ENCODE data around the gene NAALADL1.
"Not testable (repeated sequence)": the region's sequence is repeated elsewhere in the genome, so short reads cannot be mapped to it uniquely, and the experiment has no call there.

NAALADL1 gene

GRCh38 chr11:65047581-65048422 is 10.6 kb downstream of the NAALADL1 start:
- DNase-seq, result peak in 1 of 4 experiments; percentile 27

- DNase-seq, result no peak
These were observed 12.6 kb downstream of the NAALADL1 start for GRCh38 chr11:65045728-65046127.

- no peak for DNase-seq
These were observed 13.3 kb downstream of the NAALADL1 start for GRCh38 chr11:65045061-65045460.

- no peak for DNase-seq
These were observed 14.4 kb downstream of the NAALADL1 start for GRCh38 chr11:65043881-65044501.

GRCh38 chr11:65042891-65043290 is 15.5 kb downstream of the NAALADL1 start:
- DNase-seq, result no peak

- peak; percentile 60 to 81 (median 78) for DNase-seq
These were observed 17.3 kb downstream of the NAALADL1 start, which contains the start of gene SAC3D1 for GRCh38 chr11:65040847-65041622. Gene SAC3D1 (plus strand): TSS chr11:65041210. CDS start chr11:65041293, 83 bp downstream.

GRCh38 chr11:65040520-65040846 is 17.9 kb downstream of the NAALADL1 start:
- no peak for DNase-seq

GRCh38 chr11:65036931-65037330 is 21.4 kb downstream of the NAALADL1 start:
- DNase-seq, result no peak

- no peak for DNase-seq
These were observed 22.8 kb downstream of the NAALADL1 start for GRCh38 chr11:65035579-65035978.

GRCh38 chr11:65034423-65034822 is 23.9 kb downstream of the NAALADL1 start:
- no peak for DNase-seq

GRCh38 chr11:65032216-65032615 is 26.1 kb downstream of the NAALADL1 start:
- DNase-seq, result no peak

GRCh38 chr11:65027213-65028067 is 30.9 kb downstream of the NAALADL1 start, which contains the start of gene SNX15:
Gene SNX15 (plus strand): TSS chr11:65027439. CDS start chr11:65027538, 99 bp downstream.
- DNase-seq, result peak; percentile 59 to 76 (median 76)

- no peak for DNase-seq
These were observed 31.5 kb downstream of the NAALADL1 start for GRCh38 chr11:65026810-65027209.

- DNase-seq, result not testable (repeated sequence)
These were observed 34.9 kb downstream of the NAALADL1 start for GRCh38 chr11:65023502-65023901.

- no peak for DNase-seq
These were observed 36.8 kb downstream of the NAALADL1 start for GRCh38 chr11:65021509-65021908.

GRCh38 chr11:65021003-65021402 is 37.4 kb downstream of the NAALADL1 start:
- DNase-seq, result no peak

- no peak for DNase-seq
These were observed 38.5 kb downstream of the NAALADL1 start for GRCh38 chr11:65019824-65020223.

GRCh38 chr11:65017937-65018336 is 40.4 kb downstream of the NAALADL1 start:
- no peak for DNase-seq

- DNase-seq, result no peak
These were observed 41.6 kb downstream of the NAALADL1 start for GRCh38 chr11:65016705-65017104.

- no peak for DNase-seq
These were observed 43.6 kb downstream of the NAALADL1 start for GRCh38 chr11:65014726-65015227.

- peak; percentile 56 to 79 (median 66) for DNase-seq
These were observed 44.2 kb downstream of the NAALADL1 start, which contains the start of gene ARL2 for GRCh38 chr11:65013888-65014725. Gene ARL2 (plus strand): TSS chr11:65014160. CDS start chr11:65014208, 48 bp downstream.
